COLO668 (cell line): ENCODE results near the gene COPB1.

Source experiments
- DNase-seq: peaks from one replicate; lab custom pipeline; 2025; ENCODE audit not compliant: unreplicated experiment; lab: John Stamatoyannopoulos, UW

Gene COPB1

GRCh38 chr11:14425621-14426020 is 74.0 kb downstream of the COPB1 start:
- no peak for DNase-seq

- DNase-seq: no peak
Measured at GRCh38 chr11:14424096-14424495, 75.5 kb downstream of the COPB1 start.

- DNase-seq: no peak
Measured at GRCh38 chr11:14423633-14424032, 76.0 kb downstream of the COPB1 start.

GRCh38 chr11:14422814-14423182 is 76.8 kb downstream of the COPB1 start:
- no peak for DNase-seq

GRCh38 chr11:14422052-14422813 is 77.4 kb downstream of the COPB1 start:
- peak; percentile 17 for DNase-seq

- DNase-seq: no peak
Measured at GRCh38 chr11:14420223-14420622, 79.4 kb downstream of the COPB1 start.

GRCh38 chr11:14418801-14419417 is 80.7 kb downstream of the COPB1 start:
- DNase-seq: no peak

- DNase-seq: no peak
Measured at GRCh38 chr11:14417617-14418374, 81.8 kb downstream of the COPB1 start.

GRCh38 chr11:14417186-14417585 is 82.4 kb downstream of the COPB1 start:
- no peak for DNase-seq

- DNase-seq: no peak
Measured at GRCh38 chr11:14414470-14415461, 84.8 kb downstream of the COPB1 start.

- no peak for DNase-seq
Measured at GRCh38 chr11:14413307-14414069, 86.1 kb downstream of the COPB1 start.

GRCh38 chr11:14411818-14412217 is 87.8 kb downstream of the COPB1 start:
- no peak for DNase-seq

- DNase-seq: no peak
Measured at GRCh38 chr11:14409891-14410290, 89.7 kb downstream of the COPB1 start.

GRCh38 chr11:14408612-14409011 is 91.0 kb downstream of the COPB1 start:
- no peak for DNase-seq
